Fibroblast of skin of left biceps (primary cell): ENCODE data around the gene CCDC188.

Experiments used
- DNase-seq, 2 experiments: peaks; one replicate each; pipeline ENCODE4 v3.0.0-alpha.2; 2013; ENCODE audit warnings: low read depth in 2 of 2

CCDC188 gene

GRCh38 chr22:20150381-20151275 is at the start of gene CCDC188:
TSS of gene CCDC188 (minus strand) at chr22:20151055. CDS start at chr22:20150986, 69 bp downstream.
- no peak for DNase-seq

GRCh38 chr22:20199906-20200305 is 49.1 kb upstream of the CCDC188 start:
- DNase-seq: no peak

- DNase-seq: no peak
These were observed 48.6 kb upstream of the CCDC188 start for GRCh38 chr22:20199413-20199842.

GRCh38 chr22:20198557-20199319 is 47.9 kb upstream of the CCDC188 start:
- DNase-seq: no peak

GRCh38 chr22:20197407-20198030 is 46.7 kb upstream of the CCDC188 start:
- no peak for DNase-seq

- no peak for DNase-seq
These were observed 45.4 kb upstream of the CCDC188 start for GRCh38 chr22:20196094-20196842.

GRCh38 chr22:20194681-20195593 is 44.1 kb upstream of the CCDC188 start:
- no peak for DNase-seq

GRCh38 chr22:20193761-20194494 is 43.1 kb upstream of the CCDC188 start:
- no peak for DNase-seq

GRCh38 chr22:20192972-20193760 is 42.3 kb upstream of the CCDC188 start:
- DNase-seq: no peak

- DNase-seq: no peak
These were observed 41.6 kb upstream of the CCDC188 start for GRCh38 chr22:20192293-20192971.

- no peak for DNase-seq
These were observed 40.9 kb upstream of the CCDC188 start for GRCh38 chr22:20191803-20192202.

- no peak for DNase-seq
These were observed 40.2 kb upstream of the CCDC188 start for GRCh38 chr22:20191000-20191515.

GRCh38 chr22:20188567-20188877 is 37.7 kb upstream of the CCDC188 start:
- no peak for DNase-seq

- no peak for DNase-seq
These were observed 37.1 kb upstream of the CCDC188 start for GRCh38 chr22:20187777-20188566.

- DNase-seq: no peak
These were observed 36.2 kb upstream of the CCDC188 start for GRCh38 chr22:20186871-20187546.

GRCh38 chr22:20186183-20186870 is 35.5 kb upstream of the CCDC188 start:
- no peak for DNase-seq
